HL-60 (cell line): ENCODE data around the gene ANKRD1.

Source experiments
- DNase-seq, 2 experiments: peaks; one replicate each; pipeline ENCODE4 v3.0.0-alpha.2; 2010 to 2020; ENCODE audit warnings: low read depth in 1 of 2, low spot score in 1 of 2
- H3K27ac ChIP-seq: fragments of 250-450 bp; sonication (Bioruptor Pico); replicated peaks from 2 replicates; pipeline ENCODE4 v1.5.1; 2020; ENCODE audit warnings: mild to moderate bottlenecking, moderate library complexity
- H3K27me3 ChIP-seq: fragments of 250-450 bp; sonication (Bioruptor Pico); 2 replicates; pipeline ENCODE4 v1.5.1; 2021; ENCODE audit warnings: mild to moderate bottlenecking, moderate library complexity; ENCODE audit not compliant: insufficient read depth, poor library complexity, severe bottlenecking
- H3K4me3 ChIP-seq: replicated peaks from 2 replicates; pipeline ENCODE4 v1.5.1; 2011; ENCODE audit warnings: mild to moderate bottlenecking, control low read depth, low read length; ENCODE audit not compliant: insufficient read depth
- CTCF ChIP-seq: IDR thresholded peaks from one replicate; pipeline ENCODE4 v1.5.1; 2011; ENCODE audit warnings: low read length, control low read depth, inconsistent platforms; ENCODE audit not compliant: insufficient read depth
- GABPA ChIP-seq: IDR thresholded peaks from 2 replicates; pipeline ENCODE4 v1.6.1; 2012; ENCODE audit warnings: low read depth
- POLR2AphosphoS5 ChIP-seq: IDR thresholded peaks from 2 replicates; pipeline ENCODE4 v1.6.1; 2012; ENCODE audit warnings: low read depth
- REST ChIP-seq: IDR thresholded peaks from 2 replicates; pipeline ENCODE4 v1.6.1; 2012; ENCODE audit warnings: low read depth; ENCODE audit not compliant: insufficient replicate concordance
- SPI1 ChIP-seq: IDR thresholded peaks from 2 replicates; pipeline ENCODE4 v1.6.1; 2012; ENCODE audit warnings: low read depth, mild to moderate bottlenecking, borderline replicate concordance

ANKRD1 gene

DNA sequence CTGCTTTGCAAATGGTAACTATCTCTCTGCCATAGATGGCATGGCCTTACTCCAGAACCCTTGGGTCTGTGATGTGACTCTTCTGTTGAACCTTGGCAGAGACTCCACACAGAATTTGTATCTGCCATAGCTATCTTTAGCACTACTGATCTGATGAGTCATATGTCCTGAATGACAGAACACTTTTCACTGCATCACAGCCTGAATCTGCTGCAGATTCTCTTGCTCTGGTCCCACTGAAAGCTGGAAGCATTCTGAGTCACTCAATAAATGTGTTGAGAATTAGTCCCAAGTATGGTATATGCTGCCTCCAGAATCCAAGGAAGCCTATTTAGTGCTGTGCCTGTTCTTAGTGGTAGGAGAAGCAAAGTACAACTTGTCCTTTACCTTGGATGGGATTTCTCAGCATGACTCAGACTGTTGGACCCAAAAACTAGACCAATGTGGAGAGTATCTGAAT, 39.5 kb upstream of the ANKRD1 start:
- Histone ChIP-seq H3K27ac (no peak overlapping the region), H3K4me3 (no peak overlapping the region), H3K27me3 (no peaks in the 10 kb centered on the region)
- TF ChIP-seq POLR2AphosphoS5: no peak
- TF ChIP-seq CTCF: no peak
- TF ChIP-seq REST: no peak
- no peak for TF ChIP-seq GABPA
- no peak for TF ChIP-seq SPI1
- DNase-seq: no peak

- H3K27me3 ChIP-seq: no peaks in the 10 kb centered on the region
- no peak for TF ChIP-seq CTCF
- no peak for TF ChIP-seq POLR2AphosphoS5
- TF ChIP-seq SPI1: no peak
- TF ChIP-seq GABPA: no peak
- TF ChIP-seq REST: no peak
- no peak for DNase-seq
- H3K27ac ChIP-seq: no peak overlapping the region
- H3K4me3 ChIP-seq: no peak overlapping the region
Measured at GRCh38 chr10:90959826-90960225, 38.9 kb upstream of the ANKRD1 start.

GRCh38 chr10:90958781-90959180, 37.9 kb upstream of the ANKRD1 start:
- no peak for DNase-seq
- no peak for TF ChIP-seq POLR2AphosphoS5
- TF ChIP-seq GABPA: no peak
- TF ChIP-seq REST: no peak
- no peak for TF ChIP-seq CTCF
- Histone ChIP-seq H3K27me3 (peaks cover 3% of the 10 kb centered on the region), H3K4me3 (no peak overlapping the region), H3K27ac (no peak overlapping the region)
